ENCODE data around the gene ZNF653. TPM values are rescaled to one million over a fixed set of nuclear protein-coding genes. Genes with fewer than 3 reads are reported as not detected.

ZNF653 gene
- total RNA-seq, 1 experiment from 2014 or later = 6.1 TPM

DNA sequence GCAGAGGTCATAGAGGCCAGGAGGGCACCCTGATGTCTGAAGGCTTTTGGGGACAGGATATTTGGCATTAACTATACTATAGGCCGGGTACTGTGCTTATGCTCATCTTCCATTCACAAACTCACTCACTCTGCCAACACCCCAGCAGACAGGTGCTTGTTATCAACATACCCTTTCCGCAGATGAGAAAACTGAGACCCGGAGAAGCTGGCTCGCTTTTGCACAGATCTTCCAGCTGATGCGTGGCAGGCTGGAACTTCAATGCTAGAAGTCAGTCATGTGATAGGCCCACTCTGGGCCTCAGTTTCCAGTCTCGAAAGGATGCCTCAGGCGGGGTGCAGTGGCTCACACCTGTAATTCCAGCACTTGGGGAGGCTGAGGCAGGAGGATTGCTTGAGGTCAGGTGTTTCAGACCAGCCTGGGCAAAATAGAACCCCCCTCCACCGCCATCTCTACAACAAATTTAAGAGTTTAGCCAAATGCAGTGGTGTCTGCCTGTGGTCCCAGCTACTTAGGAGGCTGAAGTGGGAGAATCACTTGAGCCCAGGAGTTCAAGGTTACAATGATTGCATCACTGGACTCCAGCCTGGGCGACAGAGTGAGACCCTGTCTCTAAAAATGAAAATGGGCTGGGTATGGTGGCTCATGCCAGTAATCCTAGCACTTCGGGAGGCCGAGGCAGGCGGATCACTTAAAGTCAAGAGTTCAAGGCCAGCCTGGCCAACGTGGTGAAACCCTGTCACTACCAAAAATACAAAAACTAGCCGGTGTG is 42.5 kb upstream of the ZNF653 start:
- Histone ChIP-seq H3K4me1 (ENCODE audit: low read length) (no peaks in the 10 kb centered on the region), H3K27me3 (ENCODE audit: low read length) (no peaks in the 10 kb centered on the region), H3K9ac (ENCODE audit: low read length) (no peak overlapping the region), H3K9me3 (ENCODE audit: low read length) (no peaks in the 10 kb centered on the region), H3K4me3 (ENCODE audit: low read length) (no peak overlapping the region), H3K79me2 (ENCODE audit: low read length) (no peaks in the 10 kb centered on the region), H3K27ac (ENCODE audit: low read length) (no peak overlapping the region), H3K9me2 (replicated peaks; ENCODE audit: insufficient read depth, low read length) (no peaks in the 10 kb centered on the region), H4K20me1 (ENCODE audit: insufficient read depth, low read depth, low read length) (no peaks in the 10 kb centered on the region), H2AFZ (ENCODE audit: low read length) (no peak overlapping the region), H3K4me2 (ENCODE audit: low read depth, low read length, poor library complexity, severe bottlenecking) (no peak overlapping the region), H3K36me3 (ENCODE audit: insufficient read depth, low read length) (no peaks in the 10 kb centered on the region)
- no peak for DNase-seq

DNA sequence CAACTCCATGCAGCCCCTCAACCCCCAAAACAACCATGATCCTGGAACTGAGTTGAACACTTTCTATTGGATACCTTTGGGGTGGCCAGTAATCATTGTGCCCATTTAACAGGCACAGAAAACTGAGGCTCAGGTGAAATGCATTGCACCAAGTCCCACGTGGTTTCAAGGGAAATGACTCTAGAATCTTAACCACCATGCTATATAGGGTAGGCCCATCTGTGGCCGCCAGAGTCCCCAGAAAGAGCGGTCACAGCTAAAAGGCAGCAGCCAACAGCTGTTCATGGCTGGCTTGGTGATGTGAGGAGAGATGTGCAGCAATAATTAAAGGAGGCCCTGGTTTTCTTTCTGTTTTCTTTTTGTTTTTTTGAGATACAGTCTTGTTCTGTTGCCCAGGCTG is 35.6 kb upstream of the ZNF653 start:
- Histone ChIP-seq H3K79me2 (ENCODE audit: low read length) (no peaks in the 10 kb centered on the region), H3K4me1 (ENCODE audit: low read length) (no peaks in the 10 kb centered on the region), H3K4me2 (ENCODE audit: low read depth, low read length, poor library complexity, severe bottlenecking) (no peak overlapping the region), H2AFZ (ENCODE audit: low read length) (no peak overlapping the region), H3K27me3 (ENCODE audit: low read length) (no peaks in the 10 kb centered on the region), H3K9me3 (ENCODE audit: low read length) (no peaks in the 10 kb centered on the region), H3K4me3 (ENCODE audit: low read length) (no peak overlapping the region), H3K9me2 (replicated peaks; ENCODE audit: insufficient read depth, low read length) (no peaks in the 10 kb centered on the region), H3K27ac (ENCODE audit: low read length) (no peak overlapping the region), H4K20me1 (ENCODE audit: insufficient read depth, low read depth, low read length) (no peaks in the 10 kb centered on the region), H3K9ac (ENCODE audit: low read length) (no peak overlapping the region), H3K36me3 (ENCODE audit: insufficient read depth, low read length) (no peaks in the 10 kb centered on the region)
- no peak for DNase-seq

DNA sequence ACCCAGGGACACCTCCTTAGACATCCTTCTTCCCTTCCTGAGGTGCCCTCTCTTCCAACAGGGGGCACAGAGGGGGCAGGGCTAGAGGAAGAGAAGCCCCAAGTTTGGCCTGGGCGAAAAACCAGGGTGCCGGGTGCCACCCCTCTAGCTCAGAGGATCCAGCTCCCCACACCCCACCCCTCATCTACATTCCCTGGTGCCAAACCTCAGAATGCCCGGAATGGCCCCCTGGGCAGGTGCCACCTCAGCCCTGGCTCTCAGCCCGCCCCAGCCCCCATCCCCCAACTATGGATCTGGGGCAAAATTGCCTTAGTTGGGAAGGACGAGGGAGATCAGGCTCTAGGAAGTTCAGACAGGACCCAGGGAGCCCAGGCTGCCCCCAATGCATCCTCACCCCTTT is 35.0 kb upstream of the ZNF653 start:
- H3K36me3 ChIP-seq (ENCODE audit: insufficient read depth, low read length) = no peaks in the 10 kb centered on the region
- no peak overlapping the region for H3K4me3 ChIP-seq (ENCODE audit: low read length)
- DNase-seq = no peak
- no peaks in the 10 kb centered on the region for H3K9me3 ChIP-seq (ENCODE audit: low read length)
- H3K4me2 ChIP-seq (ENCODE audit: low read depth, low read length, poor library complexity, severe bottlenecking) = no peak overlapping the region
- H3K4me1 ChIP-seq (ENCODE audit: low read length) = peaks cover 3% of the 10 kb centered on the region
- H4K20me1 ChIP-seq (ENCODE audit: insufficient read depth, low read depth, low read length) = no peaks in the 10 kb centered on the region
- H3K79me2 ChIP-seq (ENCODE audit: low read length) = no peaks in the 10 kb centered on the region
- H3K9ac ChIP-seq (ENCODE audit: low read length) = no peak overlapping the region
- H2AFZ ChIP-seq (ENCODE audit: low read length) = no peak overlapping the region
- H3K27me3 ChIP-seq (ENCODE audit: low read length) = no peaks in the 10 kb centered on the region
- no peaks in the 10 kb centered on the region for H3K9me2 ChIP-seq (replicated peaks; ENCODE audit: insufficient read depth, low read length)
- H3K27ac ChIP-seq (ENCODE audit: low read length) = no peak overlapping the region

DNA sequence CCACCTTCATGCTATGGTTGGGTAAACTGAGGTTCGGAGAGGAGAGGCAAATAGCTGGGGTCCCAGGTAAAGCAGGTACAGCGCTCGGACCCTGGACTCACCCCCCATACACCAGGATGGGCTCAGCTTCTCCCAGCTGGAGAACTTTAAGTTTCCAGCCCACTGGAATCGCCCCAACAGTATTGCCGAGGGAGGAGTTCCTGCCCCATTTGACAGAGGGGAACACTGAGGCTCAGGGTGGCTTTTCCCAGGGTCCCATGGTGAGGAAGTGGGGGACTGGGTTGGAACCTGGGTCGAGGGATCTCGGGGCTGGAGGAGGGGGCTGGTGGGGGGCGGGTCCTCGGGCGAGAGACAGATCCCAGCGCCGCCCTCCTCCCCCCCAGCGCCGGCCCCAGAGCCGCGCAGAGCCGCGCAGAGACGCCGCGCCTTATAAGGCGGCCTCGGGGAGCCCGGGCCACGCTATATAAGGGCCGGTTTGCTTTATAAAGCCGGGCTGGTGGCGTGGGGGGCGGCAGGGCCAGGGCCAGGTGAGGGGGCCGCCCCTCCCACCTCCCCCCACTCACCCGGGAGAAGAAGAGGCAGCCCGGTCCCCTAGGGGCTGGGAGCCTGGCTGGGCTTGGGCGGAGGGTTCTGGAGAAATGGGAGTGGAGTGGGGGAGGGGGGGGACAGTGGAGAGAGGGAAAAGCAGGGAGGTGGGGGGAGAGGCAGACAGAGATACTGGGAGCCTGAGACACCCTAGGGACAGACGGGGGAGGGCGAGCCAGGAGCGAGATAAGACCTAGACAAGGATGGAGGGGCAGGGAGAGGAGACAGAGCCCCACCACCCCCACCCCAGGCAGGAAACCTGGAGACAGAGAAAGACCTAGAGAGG is 34.1 kb upstream of the ZNF653 start:
- DNase-seq = no peak
- no peak overlapping the region for H3K9ac ChIP-seq (ENCODE audit: low read length)
- no peak overlapping the region for H2AFZ ChIP-seq (ENCODE audit: low read length)
- H3K36me3 ChIP-seq (ENCODE audit: insufficient read depth, low read length) = no peaks in the 10 kb centered on the region
- H3K4me1 ChIP-seq (ENCODE audit: low read length) = peaks cover 12% of the 10 kb centered on the region
- no peak overlapping the region for H3K4me2 ChIP-seq (ENCODE audit: low read depth, low read length, poor library complexity, severe bottlenecking)
- no peaks in the 10 kb centered on the region for H3K9me3 ChIP-seq (ENCODE audit: low read length)
- no peak overlapping the region for H3K4me3 ChIP-seq (ENCODE audit: low read length)
- no peaks in the 10 kb centered on the region for H4K20me1 ChIP-seq (ENCODE audit: insufficient read depth, low read depth, low read length)
- H3K27ac ChIP-seq (ENCODE audit: low read length) = no peak overlapping the region
- H3K27me3 ChIP-seq (ENCODE audit: low read length) = no peaks in the 10 kb centered on the region
- no peaks in the 10 kb centered on the region for H3K9me2 ChIP-seq (replicated peaks; ENCODE audit: insufficient read depth, low read length)
- H3K79me2 ChIP-seq (ENCODE audit: low read length) = no peaks in the 10 kb centered on the region

DNA sequence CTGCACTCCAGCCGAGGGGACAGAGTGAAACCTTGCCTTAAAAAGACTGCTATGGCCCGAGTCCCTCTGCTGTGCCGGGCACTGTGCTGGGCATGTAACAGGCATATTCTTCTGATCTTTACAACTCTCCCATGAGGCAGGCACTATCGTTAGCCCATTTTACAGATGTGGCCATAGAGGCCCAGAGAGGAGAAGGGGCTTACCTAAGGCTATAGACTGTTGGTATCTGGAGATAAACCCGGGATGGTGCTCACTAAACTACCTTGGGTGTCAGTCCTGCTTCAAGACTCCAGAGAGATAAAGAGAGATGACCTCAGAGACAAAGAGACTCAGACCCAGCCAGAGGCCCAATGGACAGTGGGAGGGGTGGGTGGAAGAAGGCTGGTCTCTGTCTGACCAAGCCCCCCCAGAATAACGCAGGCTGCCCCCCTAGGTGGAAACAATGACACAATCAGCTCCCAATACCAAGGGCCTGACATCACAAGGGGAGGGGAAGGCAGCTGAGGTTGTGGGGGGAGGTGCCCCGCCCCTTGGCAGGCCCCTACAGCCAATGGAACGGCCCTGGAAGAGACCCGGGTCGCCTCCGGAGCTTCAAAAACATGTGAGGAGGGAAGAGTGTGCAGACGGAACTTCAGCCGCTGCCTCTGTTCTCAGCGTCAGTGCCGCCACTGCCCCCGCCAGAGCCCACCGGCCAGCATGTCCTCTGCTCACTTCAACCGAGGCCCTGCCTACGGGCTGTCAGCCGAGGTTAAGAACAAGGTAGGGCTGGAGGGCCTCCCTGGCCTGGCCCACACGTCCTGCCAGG is 32.8 kb upstream of the ZNF653 start, which contains the start of gene CNN1:
CNN1 (plus strand) TSS at position 620 of the 805 bp plus-strand sequence; CDS start at position 697, 77 bp downstream.
- no peaks in the 10 kb centered on the region for H3K9me3 ChIP-seq (ENCODE audit: low read length)
- H4K20me1 ChIP-seq (ENCODE audit: insufficient read depth, low read depth, low read length) = no peaks in the 10 kb centered on the region
- no peak for DNase-seq
- H3K4me2 ChIP-seq (ENCODE audit: low read depth, low read length, poor library complexity, severe bottlenecking) = no peak within 1 kb of the TSS
- H3K36me3 ChIP-seq (ENCODE audit: insufficient read depth, low read length) = no peaks in the 10 kb centered on the region
- H3K4me1 ChIP-seq (ENCODE audit: low read length) = peaks cover 18% of the 10 kb centered on the region
- H3K79me2 ChIP-seq (ENCODE audit: low read length) = no peaks in the 10 kb centered on the region
- no peak within 1 kb of the TSS for H3K27ac ChIP-seq (ENCODE audit: low read length)
- H3K9ac ChIP-seq (ENCODE audit: low read length) = no peak within 1 kb of the TSS
- no peak within 1 kb of the TSS for H3K4me3 ChIP-seq (ENCODE audit: low read length)
- no peaks in the 10 kb centered on the region for H3K9me2 ChIP-seq (replicated peaks; ENCODE audit: insufficient read depth, low read length)
- no peaks in the 10 kb centered on the region for H3K27me3 ChIP-seq (ENCODE audit: low read length)
- H2AFZ ChIP-seq (ENCODE audit: low read length) = no peak within 1 kb of the TSS

DNA sequence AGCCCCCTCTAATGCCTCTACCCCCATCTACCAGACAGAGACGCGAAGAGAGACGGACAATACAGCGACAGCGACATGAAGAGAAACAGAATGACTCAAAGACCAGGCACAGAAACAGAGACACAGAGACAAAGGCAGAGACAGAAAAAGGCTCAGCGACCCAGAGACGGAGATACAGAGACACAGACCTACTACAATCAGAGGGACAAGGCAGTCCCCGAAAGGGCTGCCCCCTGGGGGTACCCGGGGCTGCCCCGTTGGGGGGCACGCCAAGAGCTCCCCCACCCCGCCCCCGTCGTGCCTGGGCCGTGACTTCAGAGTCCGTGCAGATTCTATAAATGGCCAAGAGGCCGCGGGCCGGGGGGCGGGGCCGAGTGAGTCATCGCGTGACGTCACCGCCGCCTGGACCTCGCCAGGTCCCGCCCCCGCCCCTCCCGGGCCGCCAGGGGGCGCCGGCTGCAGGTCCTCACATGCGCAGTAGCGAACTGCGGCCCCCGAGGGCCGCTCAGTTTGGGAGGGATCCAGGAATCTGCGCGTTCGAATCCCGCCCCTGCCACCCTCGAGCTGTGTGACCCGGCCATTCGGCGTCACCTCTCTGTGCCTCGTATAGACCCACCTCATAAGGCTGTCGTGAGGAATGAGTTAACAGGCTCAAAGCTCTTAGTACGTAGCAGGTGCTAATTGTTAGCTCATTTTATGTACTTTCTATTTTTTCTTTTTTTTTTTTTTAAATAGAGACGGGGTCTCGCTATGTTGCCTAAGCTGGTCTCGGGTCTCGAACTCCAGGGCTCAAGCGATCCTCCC is 30.4 kb upstream of the ZNF653 start:
- Histone ChIP-seq H3K9ac (ENCODE audit: low read length) (peak overlapping the region; percentile 59), H3K4me1 (ENCODE audit: low read length) (peaks cover 18% of the 10 kb centered on the region), H3K79me2 (ENCODE audit: low read length) (no peaks in the 10 kb centered on the region), H3K4me3 (ENCODE audit: low read length) (peak overlapping the region; percentile 54), H3K36me3 (ENCODE audit: insufficient read depth, low read length) (no peaks in the 10 kb centered on the region), H3K4me2 (ENCODE audit: low read depth, low read length, poor library complexity, severe bottlenecking) (peak overlapping the region; percentile 64), H3K27me3 (ENCODE audit: low read length) (no peaks in the 10 kb centered on the region), H4K20me1 (ENCODE audit: insufficient read depth, low read depth, low read length) (no peaks in the 10 kb centered on the region), H3K27ac (ENCODE audit: low read length) (no peak overlapping the region), H2AFZ (ENCODE audit: low read length) (peak overlapping the region; percentile 50), H3K9me3 (ENCODE audit: low read length) (no peaks in the 10 kb centered on the region), H3K9me2 (replicated peaks; ENCODE audit: insufficient read depth, low read length) (no peaks in the 10 kb centered on the region)
- peak; percentile 97 for DNase-seq

DNA sequence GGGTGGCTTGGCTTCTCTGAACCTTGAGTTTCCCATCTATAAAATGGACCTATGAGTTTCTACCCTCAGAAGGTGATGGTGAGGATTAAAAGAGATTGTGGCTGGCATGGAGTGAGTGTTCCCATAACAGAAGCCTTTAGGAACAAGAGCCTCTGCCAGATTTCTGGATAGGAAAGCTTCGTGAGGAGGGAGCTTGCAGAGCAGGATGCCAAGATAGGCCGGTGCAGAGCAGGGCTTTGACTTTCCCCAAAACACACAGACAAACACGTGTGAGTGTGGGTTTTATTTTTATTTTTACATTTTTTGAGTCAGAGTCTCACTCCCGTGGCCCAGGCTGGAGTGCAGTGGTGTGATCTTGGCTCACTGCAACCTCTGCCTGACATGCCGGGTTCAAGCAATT is 29.3 kb upstream of the ZNF653 start:
- H3K4me1 ChIP-seq (ENCODE audit: low read length) = peaks cover 18% of the 10 kb centered on the region
- DNase-seq = no peak
- no peaks in the 10 kb centered on the region for H4K20me1 ChIP-seq (ENCODE audit: insufficient read depth, low read depth, low read length)
- no peak overlapping the region for H3K4me2 ChIP-seq (ENCODE audit: low read depth, low read length, poor library complexity, severe bottlenecking)
- no peak overlapping the region for H3K9ac ChIP-seq (ENCODE audit: low read length)
- no peak overlapping the region for H3K27ac ChIP-seq (ENCODE audit: low read length)
- H3K9me3 ChIP-seq (ENCODE audit: low read length) = no peaks in the 10 kb centered on the region
- no peak overlapping the region; the same call in 1 of the 2 replicates for H3K4me3 ChIP-seq (ENCODE audit: low read length)
- no peaks in the 10 kb centered on the region for H3K79me2 ChIP-seq (ENCODE audit: low read length)
- no peaks in the 10 kb centered on the region for H3K9me2 ChIP-seq (replicated peaks; ENCODE audit: insufficient read depth, low read length)
- H3K36me3 ChIP-seq (ENCODE audit: insufficient read depth, low read length) = no peaks in the 10 kb centered on the region
- H3K27me3 ChIP-seq (ENCODE audit: low read length) = no peaks in the 10 kb centered on the region
- H2AFZ ChIP-seq (ENCODE audit: low read length) = peak overlapping the region; percentile 34

All from Karpas-422 (cell line).